GM23248 (cell line): ENCODE measurements around the gene LRP6. TPM values are rescaled to one million over a fixed set of nuclear protein-coding genes. Genes with fewer than 3 reads are reported as not detected.

ENCODE experiments used
- DNase-seq: peaks from one replicate; pipeline ENCODE4 v3.0.0-alpha.2; 2015
- H2AFZ ChIP-seq: fragments of 200-600 bp; sonication (generic); 2 replicates; pipeline ENCODE4 v1.6.1; 2016; ENCODE audit warnings: antibody characterized with exemption
- H3F3A ChIP-seq: fragments of 200-600 bp; sonication (generic); 2 replicates; pipeline ENCODE4 v1.6.1; 2016; ENCODE audit warnings: mild to moderate bottlenecking, antibody characterized with exemption, mixed run types; ENCODE audit not compliant: insufficient read depth
- H3K27ac ChIP-seq: fragments of 200-600 bp; sonication (generic); 2 replicates; pipeline ENCODE4 v1.5.1; 2016; ENCODE audit warnings: mild to moderate bottlenecking
- H3K27me3 ChIP-seq: fragments of 200-600 bp; sonication (generic); replicated peaks from 2 replicates; pipeline ENCODE4 v1.6.1; 2016; ENCODE audit warnings: mild to moderate bottlenecking; ENCODE audit not compliant: insufficient read depth
- H3K36me3 ChIP-seq: fragments of 200-600 bp; sonication (generic); 2 replicates; pipeline ENCODE4 v1.6.1; 2016; ENCODE audit warnings: low read depth, mild to moderate bottlenecking
- H3K4me1 ChIP-seq: fragments of 200-600 bp; sonication (generic); 2 replicates; pipeline ENCODE4 v1.6.1; 2016; ENCODE audit warnings: mild to moderate bottlenecking; ENCODE audit not compliant: insufficient read depth
- H3K4me2 ChIP-seq: fragments of 200-600 bp; sonication (generic); one replicate; pipeline ENCODE4 v1.6.1; 2016; ENCODE audit warnings: mild to moderate bottlenecking; ENCODE audit not compliant: unreplicated experiment
- H3K4me3 ChIP-seq: fragments of 200-600 bp; sonication (generic); 2 replicates; pipeline ENCODE4 v1.5.1; 2016; ENCODE audit warnings: mild to moderate bottlenecking
- H3K79me2 ChIP-seq: fragments of 200-600 bp; sonication (generic); 2 replicates; pipeline ENCODE4 v1.6.1; 2016; ENCODE audit warnings: mild to moderate bottlenecking; ENCODE audit not compliant: insufficient read depth
- H3K9ac ChIP-seq: fragments of 200-600 bp; sonication (generic); 2 replicates; pipeline ENCODE4 v1.6.1; 2016; ENCODE audit warnings: mild to moderate bottlenecking
- H3K9me2 ChIP-seq: fragments of 200-600 bp; sonication (generic); 2 replicates; pipeline ENCODE4 v1.6.1; 2016; ENCODE audit warnings: mixed run types, mild to moderate bottlenecking, moderate library complexity; ENCODE audit not compliant: insufficient read depth
- H3K9me3 ChIP-seq: fragments of 200-600 bp; sonication (generic); one replicate; pipeline ENCODE4 v1.6.1; 2017; ENCODE audit warnings: low read depth
- H4K20me1 ChIP-seq: fragments of 200-600 bp; sonication (generic); 2 replicates; pipeline ENCODE4 v1.6.0; 2016; ENCODE audit not compliant: insufficient read depth
- EZH2 ChIP-seq: fragments of 200-600 bp; sonication (generic); IDR thresholded peaks from 2 replicates; pipeline ENCODE4 v1.6.1; 2018; ENCODE audit warnings: antibody characterized with exemption, mild to moderate bottlenecking; ENCODE audit not compliant: insufficient read depth, poor library complexity, severe bottlenecking
- EZH2phosphoT487 ChIP-seq: fragments of 200-600 bp; sonication (generic); IDR thresholded peaks from 2 replicates; pipeline ENCODE4 v1.6.1; 2018; ENCODE audit warnings: antibody characterized with exemption, moderate library complexity, mild to moderate bottlenecking, low read depth; ENCODE audit not compliant: insufficient read depth
- WGBS, 2 experiments: methylation state at CpG; one replicate each; pipeline ENCODE4 v1.1.6; 2015 to 2017; ENCODE audit warnings: low lambda C conversion rate in 2 of 2, low coverage in 1 of 2; ENCODE audit errors: missing lambda C conversion rate in 2 of 2; 5-methylcytosine and 5-hydroxymethylcytosine counted together
- in situ Hi-C: fragments of 300-500 bp; cut with MboI; formaldehyde crosslinking; loops from 2 replicates; pipeline ENCODE4 v1.15.0; 2020
- polyA plus RNA-seq: library from polyadenylated mRNA; unstranded; fragments of >200 nt; fragmentation: Nextera tagmentation; extraction: Ambion mirVana; gene quantifications from 2 replicates; pipeline ENCODE4 v1.2.1, GENCODE V29; 2016
- total RNA-seq: library from RNA; depleted of rRNA; stranded (reverse); fragments of >200 nt; shearing (Covaris generic); gene quantifications from 2 replicates; pipeline ENCODE4 v1.2.3, GENCODE V29; 2014

Gene LRP6
- total and polyA plus RNA-seq, 2 experiments from 2014 or later: 10.3 to 20.1 TPM

DNA sequence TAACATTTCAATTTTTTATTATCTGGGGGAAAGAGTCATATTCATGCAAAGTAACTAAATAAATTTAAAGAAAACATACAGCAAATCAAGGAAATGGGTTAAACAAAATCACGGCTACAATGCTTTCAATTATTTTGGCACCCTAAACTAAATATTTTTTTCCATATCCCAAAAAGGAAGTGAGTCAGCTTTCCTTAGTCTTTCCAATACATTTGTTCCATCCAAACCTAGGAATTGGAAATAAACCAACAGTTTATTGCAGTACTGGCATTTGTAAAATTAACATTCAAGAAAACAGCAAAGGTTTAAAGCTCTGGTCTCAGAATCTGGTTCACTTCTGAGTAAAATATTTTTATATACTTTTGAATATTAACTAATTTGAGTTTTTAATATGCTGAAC is 106.9 kb downstream of the LRP6 start:
- Histone ChIP-seq H3F3A (peaks cover 5% of the 10 kb centered on the region; the same call in 1 of the 2 replicates), H3K79me2 (no peaks in the 10 kb centered on the region), H4K20me1 (no peaks in the 10 kb centered on the region), H3K9me3 (no peaks in the 10 kb centered on the region), H3K4me3 (no peak overlapping the region), H3K36me3 (peaks cover 10% of the 10 kb centered on the region; the same call in 1 of the 2 replicates), H3K27ac (no peak overlapping the region), H3K9ac (no peak overlapping the region), H3K4me1 (peaks cover 13% of the 10 kb centered on the region), H2AFZ (no peak overlapping the region), H3K9me2 (no peaks in the 10 kb centered on the region), H3K4me2 (no peak overlapping the region), H3K27me3 (no peaks in the 10 kb centered on the region)
- TF ChIP-seq EZH2phosphoT487: no peak
- no peak for TF ChIP-seq EZH2
- peak; percentile 68 for DNase-seq
- in situ Hi-C loops: no loop called here
- 17 to 19% methylated on average over 1 of the region's 1 CpG for WGBS, 2 experiments

DNA sequence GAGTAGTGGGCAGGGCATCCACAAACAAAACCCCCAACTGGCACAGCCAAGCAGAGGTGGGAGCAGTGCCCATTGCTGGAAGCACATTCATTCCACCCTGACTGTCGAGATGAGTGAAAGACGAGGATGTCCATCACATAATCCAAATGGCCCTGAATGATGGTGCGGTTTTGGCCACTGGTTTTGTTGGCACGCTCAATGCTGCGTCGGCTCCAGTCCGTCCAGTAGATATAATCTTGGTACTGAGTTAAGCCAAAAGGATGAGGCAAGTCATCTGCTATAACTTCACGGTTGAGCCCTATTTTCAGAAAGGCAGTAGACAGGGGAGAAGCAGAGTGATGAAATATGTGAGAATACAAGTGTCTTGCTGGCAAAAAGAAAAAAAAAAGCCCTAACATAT is 108.0 kb downstream of the LRP6 start:
- Histone ChIP-seq H3K36me3 (peaks cover 9% of the 10 kb centered on the region; the same call in 1 of the 2 replicates), H4K20me1 (no peaks in the 10 kb centered on the region), H3K4me3 (no peak overlapping the region), H3K79me2 (no peaks in the 10 kb centered on the region), H3K4me1 (peaks cover 13% of the 10 kb centered on the region), H3F3A (peaks cover 5% of the 10 kb centered on the region; the same call in 1 of the 2 replicates), H3K9ac (no peak overlapping the region), H2AFZ (no peak overlapping the region), H3K27me3 (no peaks in the 10 kb centered on the region), H3K9me2 (no peaks in the 10 kb centered on the region), H3K4me2 (no peak overlapping the region), H3K9me3 (no peaks in the 10 kb centered on the region), H3K27ac (no peak overlapping the region)
- WGBS, 2 experiments: 80 to 84% methylated on average over 8 of the region's 8 CpGs
- no peak for DNase-seq
- in situ Hi-C loops: no loop called here
- TF ChIP-seq EZH2: no peak
- TF ChIP-seq EZH2phosphoT487: no peak

DNA sequence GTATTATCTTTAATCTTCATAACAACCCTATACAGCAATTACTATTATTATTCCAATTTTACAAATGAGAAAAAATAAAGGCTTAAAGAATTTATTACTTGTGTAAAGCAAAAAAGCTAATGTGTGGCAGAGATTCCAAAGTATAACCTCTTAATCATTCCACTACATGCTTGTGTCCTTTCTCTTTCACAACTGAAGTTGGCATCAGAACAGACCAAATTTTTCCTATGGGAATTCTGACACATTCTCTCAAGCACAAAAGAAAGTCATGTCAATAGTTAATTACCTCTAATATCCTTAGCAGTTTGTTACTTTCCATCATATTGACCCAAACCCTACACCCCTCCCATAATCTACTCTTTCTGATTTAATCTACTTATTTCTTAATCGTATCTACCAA is 109.4 kb downstream of the LRP6 start:
- in situ Hi-C loops: no loop called here
- WGBS, 2 experiments: 100% methylated on average over 1 of the region's 1 CpG

DNA sequence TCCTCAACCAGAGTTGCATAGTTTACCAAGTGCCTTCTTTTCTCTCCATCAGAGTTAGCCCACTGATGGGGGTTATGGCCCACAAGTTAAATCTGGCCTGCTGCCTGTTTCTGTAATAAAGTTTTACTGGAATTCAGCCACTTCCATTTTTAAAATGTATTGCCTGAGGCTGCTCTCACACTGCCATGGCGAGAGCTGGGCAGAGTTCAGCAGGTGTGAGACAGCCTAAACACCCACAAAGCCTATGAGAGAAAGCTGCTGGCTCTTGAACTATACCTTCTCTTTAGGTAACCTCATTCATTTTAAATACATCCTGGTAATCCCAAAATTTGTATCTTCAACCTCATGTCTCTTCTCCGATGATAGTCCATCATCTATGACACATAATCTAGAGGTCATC is 110.0 kb downstream of the LRP6 start:
- Histone ChIP-seq H3K4me1 (peaks cover 13% of the 10 kb centered on the region), H3K4me2 (no peak overlapping the region), H4K20me1 (no peaks in the 10 kb centered on the region), H3K79me2 (no peaks in the 10 kb centered on the region), H3K9me2 (no peaks in the 10 kb centered on the region), H2AFZ (no peak overlapping the region), H3K36me3 (peaks cover 4% of the 10 kb centered on the region; the same call in 1 of the 2 replicates), H3K27me3 (no peaks in the 10 kb centered on the region), H3F3A (peaks cover 5% of the 10 kb centered on the region; the same call in 1 of the 2 replicates), H3K9ac (no peak overlapping the region), H3K9me3 (no peaks in the 10 kb centered on the region), H3K27ac (no peak overlapping the region), H3K4me3 (no peak overlapping the region)
- WGBS, 2 experiments: 100% methylated on average over 2 of the region's 2 CpGs
- in situ Hi-C loops: no loop called here
- TF ChIP-seq EZH2 (no peak), EZH2phosphoT487 (no peak)
- DNase-seq: no peak

More for the DNA sequence above, 109.4 kb downstream of the LRP6 start:
- no peak overlapping the region for H3K9ac ChIP-seq
- H2AFZ ChIP-seq: no peak overlapping the region
- H3K4me2 ChIP-seq: no peak overlapping the region
- no peak overlapping the region for H3K27ac ChIP-seq
- no peaks in the 10 kb centered on the region for H3K27me3 ChIP-seq
- no peaks in the 10 kb centered on the region for H3K9me3 ChIP-seq
- H3K4me3 ChIP-seq: no peak overlapping the region
- no peaks in the 10 kb centered on the region for H3K9me2 ChIP-seq
- peaks cover 13% of the 10 kb centered on the region for H3K4me1 ChIP-seq
- H3K79me2 ChIP-seq: no peaks in the 10 kb centered on the region
- peaks cover 4% of the 10 kb centered on the region; the same call in 1 of the 2 replicates for H3K36me3 ChIP-seq
- no peak for DNase-seq
- TF ChIP-seq EZH2phosphoT487 (no peak), EZH2 (no peak)
- H3F3A ChIP-seq: peaks cover 5% of the 10 kb centered on the region; the same call in 1 of the 2 replicates
- no peaks in the 10 kb centered on the region for H4K20me1 ChIP-seq

DNA sequence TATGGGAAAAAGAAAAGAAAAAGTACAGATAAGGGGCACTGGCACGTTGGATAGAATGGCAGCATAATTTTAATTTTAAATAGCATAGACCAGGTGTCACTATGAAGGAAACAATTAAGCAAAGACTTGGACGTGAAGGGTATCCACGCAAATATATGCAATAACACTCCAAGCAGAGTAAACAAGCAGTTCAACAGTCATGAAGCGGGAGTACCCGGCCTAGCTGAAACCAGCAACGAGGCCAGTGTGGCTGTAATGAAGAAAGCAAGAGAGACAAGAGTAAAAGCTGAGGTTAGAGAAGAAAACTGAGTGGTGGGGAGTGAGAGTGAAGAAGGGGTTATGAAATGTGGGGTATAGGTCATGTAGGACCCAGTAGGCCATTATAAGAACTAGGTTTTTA is 110.7 kb downstream of the LRP6 start:
- H3K79me2 ChIP-seq: no peaks in the 10 kb centered on the region
- H3K4me2 ChIP-seq: no peak overlapping the region
- H3K9ac ChIP-seq: no peak overlapping the region
- no peaks in the 10 kb centered on the region for H4K20me1 ChIP-seq
- no peak overlapping the region for H2AFZ ChIP-seq
- H3K4me3 ChIP-seq: no peak overlapping the region
- DNase-seq: no peak
- WGBS, 2 experiments: 92 to 95% methylated on average over 6 of the region's 6 CpGs
- TF ChIP-seq EZH2 (no peak), EZH2phosphoT487 (no peak)
- H3K9me3 ChIP-seq: no peaks in the 10 kb centered on the region
- no peaks in the 10 kb centered on the region; the same call in 1 of the 2 replicates for H3K36me3 ChIP-seq
- H3K9me2 ChIP-seq: no peaks in the 10 kb centered on the region
- H3K4me1 ChIP-seq: peaks cover 13% of the 10 kb centered on the region
- H3K27ac ChIP-seq: no peak overlapping the region
- H3F3A ChIP-seq: peaks cover 5% of the 10 kb centered on the region; the same call in 1 of the 2 replicates
- in situ Hi-C loops: no loop called here
- no peaks in the 10 kb centered on the region for H3K27me3 ChIP-seq
